T-cell (primary cell): ENCODE results near the gene AKT2. TPM values are rescaled to one million over a fixed set of nuclear protein-coding genes. Genes with fewer than 3 reads are reported as not detected.

Experiments used
- ATAC-seq, 4 experiments: fragments of 200-7000 bp in 3 of 4; fragments of 150-1000 bp in 1 of 4; cut with Tn5 transposase; replicated peaks in 1 of 4; 1 replicate in 3 of 4; 2 replicates in 1 of 4; pipeline ENCODE4 v1.10.0; 2021; ENCODE audit warnings: moderate library complexity in 3 of 4, mild to moderate bottlenecking in 2 of 4, moderate number of reproducible peaks in 1 of 4
- CTCF ChIA-PET, 2 donors: fragments of 300-600 bp; sonication (Branson Sonifier 250); formaldehyde crosslinking; loops; one replicate each; lab custom pipeline; 2022; ENCODE audit warnings: antibody characterized with exemption in 2 of 2; lab: Charles Lee
- POLR2A ChIA-PET, 2 donors: fragments of 300-600 bp; sonication (Branson Sonifier 250); formaldehyde crosslinking; loops; one replicate each; lab custom pipeline; 2022; ENCODE audit warnings: antibody characterized with exemption in 2 of 2; lab: Charles Lee
- DNase-seq, 35 experiments: peaks; one replicate each; pipeline versions ENCODE4 v3.0.0 to v3.0.0-alpha.2; 2013 to 2023
- H3K27ac ChIP-seq: one replicate; pipeline ENCODE4 v1.5.1; 2013; ENCODE audit warnings: low read length
- H3K27me3 ChIP-seq, 2 experiments: replicated peaks in 1 of 2; 1 replicate in 1 of 2; 2 replicates in 1 of 2; pipeline versions ENCODE4 v1.6.1 to v1.7.0; 2013; ENCODE audit warnings: low read length in 1 of 2, mixed read lengths in 1 of 2; ENCODE audit not compliant: control insufficient read depth in 2 of 2, insufficient read depth in 2 of 2; ENCODE audit errors: extremely low read depth in 1 of 2
- H3K36me3 ChIP-seq, 2 donors: 1 replicate in 1 of 2; 2 replicates in 1 of 2; pipeline versions ENCODE4 v1.6.1 to v1.7.0; 2013; ENCODE audit warnings: low read length in 1 of 2; ENCODE audit not compliant: control insufficient read depth in 2 of 2, insufficient read depth in 1 of 2; ENCODE audit errors: extremely low read depth in 1 of 2
- H3K4me1 ChIP-seq, 2 experiments: 1 replicate in 1 of 2; 2 replicates in 1 of 2; pipeline versions ENCODE4 v1.6.1 to v1.7.0; 2013; ENCODE audit warnings: low read length in 2 of 2, mixed read lengths in 1 of 2; ENCODE audit not compliant: insufficient read depth in 2 of 2, control insufficient read depth in 1 of 2; ENCODE audit errors: extremely low read depth in 1 of 2
- H3K4me3 ChIP-seq, 2 donors: 1 replicate in 1 of 2; 2 replicates in 1 of 2; pipeline versions ENCODE4 v1.5.1 to v1.7.0; 2013; ENCODE audit warnings: mild to moderate bottlenecking in 2 of 2, low read length in 1 of 2, moderate library complexity in 1 of 2; ENCODE audit not compliant: control insufficient read depth in 1 of 2; ENCODE audit errors: extremely low read depth in 1 of 2
- H3K9me3 ChIP-seq: 2 replicates; pipeline ENCODE4 v1.7.0; 2013
- H3K27ac Mint-ChIP-seq, 2 donors: one replicate each; pipeline ENCODE4 v1.8.0; 2020 to 2021; ENCODE audit warnings: mild to moderate bottlenecking in 2 of 2, mixed read lengths in 2 of 2
- H3K27me3 Mint-ChIP-seq, 2 donors: one replicate each; pipeline ENCODE4 v1.8.0; 2021 to 2022; ENCODE audit warnings: mixed read lengths in 2 of 2
- H3K36me3 Mint-ChIP-seq: one replicate; pipeline ENCODE4 v1.8.0; 2021; ENCODE audit warnings: mixed read lengths
- H3K4me1 Mint-ChIP-seq, 3 donors: one replicate each; pipeline ENCODE4 v1.8.0; 2020 to 2022; ENCODE audit warnings: mixed read lengths in 3 of 3, mild to moderate bottlenecking in 1 of 3
- H3K4me3 Mint-ChIP-seq, 3 donors: one replicate each; pipeline ENCODE4 v1.8.0; 2020 to 2022; ENCODE audit warnings: mild to moderate bottlenecking in 3 of 3, mixed read lengths in 3 of 3, moderate library complexity in 3 of 3
- H3K9me3 Mint-ChIP-seq, 3 donors: one replicate each; pipeline ENCODE4 v1.8.0; 2020 to 2022; ENCODE audit warnings: mixed read lengths in 3 of 3
- WGBS: methylation state at CpG from one replicate; pipeline ENCODE4 v1.1.5; 2013; ENCODE audit warnings: missing lambda C conversion rate; ENCODE audit not compliant: insufficient coverage; 5-methylcytosine and 5-hydroxymethylcytosine counted together
- total RNA-seq, 35 experiments: library from RNA in 6 of 35; stranded (reverse) in 6 of 35; fragments of 120-200 nt in 1 of 35; gene quantifications; one replicate each; pipeline versions ENCODE4 v1.2.1 to v1.2.4 and lab custom pipeline; 2013 to 2026

Gene AKT2
- total RNA-seq, 5 donors from 2014 or later (not counting 1 experiment from before 2014, with no cell fraction given), result 169 to 218 (median 172) TPM

DNA sequence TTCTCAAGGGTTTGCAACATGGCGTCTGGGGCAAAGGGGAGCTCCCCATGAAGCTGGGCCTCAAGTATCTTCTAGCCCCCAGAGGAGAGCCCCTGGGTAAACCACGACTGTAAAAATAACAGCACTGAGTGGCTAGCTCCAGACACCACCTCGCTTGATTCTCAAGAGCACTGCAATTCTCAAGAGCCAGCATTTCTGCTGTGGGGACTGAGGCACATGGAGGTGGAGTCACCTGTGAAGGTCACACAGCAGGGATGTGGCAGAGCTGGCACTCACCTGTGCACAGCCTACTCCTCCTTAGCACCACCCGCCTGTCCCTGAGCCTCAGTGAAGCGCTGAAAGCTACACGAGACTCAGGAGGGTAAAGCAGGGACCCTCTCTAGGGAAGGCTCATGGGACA lies 38.0 kb downstream of the AKT2 start:
- WGBS, result 100% methylated on average over 6 of the region's 6 CpGs
- POLR2A ChIA-PET, result no interaction called here
- H3K36me3 Mint-ChIP-seq, result peaks cover 20% of the 10 kb centered on the region
- no peak overlapping the region for H3K27ac Mint-ChIP-seq
- H3K9me3 Mint-ChIP-seq, result no peaks in the 10 kb centered on the region
- DNase-seq, result no peak
- Histone ChIP-seq H3K27ac (no peak overlapping the region), H3K36me3 (peaks cover 13 to 33% of the 10 kb centered on the region in 2 donors), H3K9me3 (no peaks in the 10 kb centered on the region), H3K4me1 (peaks cover 0 to 10% of the 10 kb centered on the region in 2 experiments), H3K4me3 (no peak overlapping the region), H3K27me3 (no peaks in the 10 kb centered on the region)
- H3K4me3 Mint-ChIP-seq, result no peak overlapping the region
- ATAC-seq, result peak in 1 of 4 experiments; percentile 18
- no peaks in the 10 kb centered on the region for H3K27me3 Mint-ChIP-seq
- CTCF ChIA-PET, result no interaction called here
- H3K4me1 Mint-ChIP-seq, result peaks cover 15 to 24% (median 16%) of the 10 kb centered on the region in 3 donors

DNA sequence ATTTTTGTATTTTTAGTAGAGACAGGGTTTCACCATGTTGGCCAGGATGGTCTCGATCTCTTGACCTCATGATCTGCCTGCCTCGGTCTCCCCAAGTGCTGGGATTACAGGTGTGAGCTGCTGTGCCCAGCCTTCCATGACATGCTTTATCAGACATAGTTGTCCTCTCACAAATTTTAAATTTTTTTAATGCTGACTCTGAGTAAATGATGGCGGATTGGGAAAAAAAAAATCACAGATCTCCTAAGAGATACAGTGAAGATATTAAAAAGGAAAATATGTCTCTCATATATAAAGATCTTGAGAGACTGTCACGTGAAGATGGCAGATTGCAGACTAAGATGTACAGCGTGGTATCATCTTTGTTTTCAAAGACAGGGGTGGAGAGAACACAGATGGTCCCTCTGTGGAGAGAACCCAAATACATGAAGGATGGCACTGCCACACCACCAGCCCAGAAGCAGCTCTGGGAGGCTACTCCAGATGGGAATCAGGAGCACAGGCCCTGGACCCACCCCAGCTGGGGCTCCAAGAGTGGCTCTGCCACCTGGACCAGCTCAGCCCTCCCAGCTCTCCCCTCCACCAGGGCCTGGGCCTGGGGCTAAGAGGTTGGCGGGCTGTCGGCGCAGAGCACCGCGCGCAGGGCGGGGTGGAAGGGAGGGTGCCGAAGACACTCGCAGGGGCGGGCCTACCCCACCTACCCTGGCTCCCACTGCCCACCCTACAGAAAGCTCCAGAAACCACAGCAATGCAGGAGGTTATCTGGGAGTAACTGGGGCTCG lies 38.7 kb downstream of the AKT2 start:
- peak in 1 of 4 experiments; percentile 28 for ATAC-seq
- H3K36me3 ChIP-seq, result peaks cover 15 to 38% of the 10 kb centered on the region in 2 donors
- no peak overlapping the region for H3K27ac ChIP-seq
- Mint-ChIP-seq H3K36me3 (peaks cover 16% of the 10 kb centered on the region), H3K27ac (no peak overlapping the region), H3K4me1 (peaks cover 12 to 24% (median 13%) of the 10 kb centered on the region in 3 donors), H3K9me3 (no peaks in the 10 kb centered on the region), H3K27me3 (no peaks in the 10 kb centered on the region), H3K4me3 (no peak overlapping the region)
- no peaks in the 10 kb centered on the region for H3K27me3 ChIP-seq
- no peak overlapping the region for H3K4me3 ChIP-seq
- no peak for DNase-seq
- peaks cover 0 to 10% of the 10 kb centered on the region in 2 experiments for H3K4me1 ChIP-seq
- CTCF ChIA-PET, result interaction anchor here in 1 of 2 donors (0.6 kb wide), 1 partner anchor 1999 kb away, joined by 16 read pairs; no protein-coding TSS in a partner anchor
- POLR2A ChIA-PET, result no interaction called here
- H3K9me3 ChIP-seq, result no peaks in the 10 kb centered on the region
- WGBS, result 100% methylated on average over 2 of the region's 16 CpGs

DNA sequence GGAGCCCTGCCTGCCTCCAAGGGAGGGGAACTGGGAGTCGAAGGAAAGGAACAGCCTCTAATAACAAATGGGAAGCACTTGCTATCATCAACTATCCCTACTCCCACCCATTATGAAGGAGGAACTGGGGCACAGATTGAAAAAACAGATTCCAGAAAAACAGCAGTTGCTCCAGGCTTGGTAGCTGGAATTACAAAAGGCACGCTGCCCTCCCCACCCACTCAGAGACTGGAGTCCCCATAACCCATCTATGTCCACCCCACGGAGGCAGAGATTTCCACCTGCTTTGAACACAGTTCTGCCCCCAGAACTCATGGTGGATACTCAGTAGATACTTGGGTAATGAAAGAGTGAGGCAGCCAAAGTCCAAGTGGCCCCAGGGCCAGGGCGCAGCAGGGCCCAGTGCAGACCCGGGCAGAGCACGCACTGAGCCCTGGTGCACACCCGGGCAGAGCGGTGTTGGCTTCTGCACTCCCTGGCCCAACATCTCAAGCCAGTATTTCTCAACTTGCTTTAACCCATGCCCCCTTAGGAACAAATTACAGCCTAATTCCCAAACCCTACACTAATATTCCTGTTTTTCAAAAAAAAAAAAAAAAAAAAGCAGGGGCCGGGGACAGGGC lies 39.5 kb downstream of the AKT2 start:
- WGBS, result 100% methylated on average over 2 of the region's 9 CpGs
- POLR2A ChIA-PET, result no interaction called here
- H3K4me1 ChIP-seq, result peaks cover 0 to 10% of the 10 kb centered on the region in 2 experiments
- H3K9me3 Mint-ChIP-seq, result no peaks in the 10 kb centered on the region
- H3K27ac Mint-ChIP-seq, result no peak overlapping the region
- DNase-seq (no peak), ATAC-seq (no peak)
- H3K36me3 ChIP-seq, result peaks cover 22 to 44% of the 10 kb centered on the region in 2 donors
- no peaks in the 10 kb centered on the region for H3K27me3 ChIP-seq
- H3K4me1 Mint-ChIP-seq, result peaks cover 10 to 24% (median 12%) of the 10 kb centered on the region in 3 donors
- H3K4me3 ChIP-seq, result no peak overlapping the region
- H3K4me3 Mint-ChIP-seq, result no peak overlapping the region
- no peaks in the 10 kb centered on the region for H3K9me3 ChIP-seq
- CTCF ChIA-PET, result no interaction called here
- H3K27ac ChIP-seq, result no peak overlapping the region
- H3K36me3 Mint-ChIP-seq, result peaks cover 20% of the 10 kb centered on the region
- no peaks in the 10 kb centered on the region for H3K27me3 Mint-ChIP-seq

GRCh38 chr19:40244579-40245317 lies 40.4 kb downstream of the AKT2 start:
- Histone ChIP-seq H3K36me3 (peaks cover 24 to 49% of the 10 kb centered on the region in 2 donors), H3K9me3 (no peaks in the 10 kb centered on the region), H3K27me3 (no peaks in the 10 kb centered on the region), H3K4me1 (peaks cover 0 to 7% of the 10 kb centered on the region in 2 experiments), H3K4me3 (no peak overlapping the region), H3K27ac (no peak overlapping the region)
- Mint-ChIP-seq H3K9me3 (no peaks in the 10 kb centered on the region), H3K4me1 (peaks cover 7 to 19% (median 10%) of the 10 kb centered on the region in 3 donors), H3K36me3 (peaks cover 20% of the 10 kb centered on the region), H3K27me3 (no peaks in the 10 kb centered on the region), H3K27ac (no peak overlapping the region), H3K4me3 (no peak overlapping the region)
- ChIA-PET CTCF (no interaction called here), POLR2A (no interaction called here)
- no peak for ATAC-seq
- DNase-seq, result no peak
- WGBS, result 94% methylated on average over 10 of the region's 12 CpGs

- Mint-ChIP-seq H3K4me3 (no peak overlapping the region), H3K36me3 (peaks cover 26% of the 10 kb centered on the region), H3K4me1 (peaks cover 5 to 13% (median 6%) of the 10 kb centered on the region in 3 donors), H3K27me3 (no peaks in the 10 kb centered on the region), H3K9me3 (no peaks in the 10 kb centered on the region), H3K27ac (no peak overlapping the region)
- Histone ChIP-seq H3K4me3 (no peak overlapping the region), H3K4me1 (peaks cover 0 to 6% of the 10 kb centered on the region in 2 experiments), H3K9me3 (no peaks in the 10 kb centered on the region), H3K27me3 (no peaks in the 10 kb centered on the region), H3K36me3 (peaks cover 24 to 55% of the 10 kb centered on the region in 2 donors), H3K27ac (no peak overlapping the region)
- CTCF ChIA-PET, result no interaction called here
- WGBS, result 100% methylated on average over 1 of the region's 2 CpGs
- no peak for ATAC-seq
- no peak for DNase-seq
- POLR2A ChIA-PET, result no interaction called here
Observed at GRCh38 chr19:40243181-40243580, 42.0 kb downstream of the AKT2 start.

GRCh38 chr19:40242480-40242879 lies 42.7 kb downstream of the AKT2 start:
- WGBS, result 96% methylated on average over 11 of the region's 12 CpGs
- H3K4me3 ChIP-seq, result no peak overlapping the region
- H3K27me3 ChIP-seq, result no peaks in the 10 kb centered on the region
- no peaks in the 10 kb centered on the region for H3K9me3 ChIP-seq
- POLR2A ChIA-PET, result no interaction called here
- peaks cover 3 to 9% (median 6%) of the 10 kb centered on the region in 3 donors for H3K4me1 Mint-ChIP-seq
- DNase-seq (no peak), ATAC-seq (no peak)
- no peak overlapping the region for H3K27ac Mint-ChIP-seq
- peaks cover 20 to 56% of the 10 kb centered on the region in 2 donors for H3K36me3 ChIP-seq
- CTCF ChIA-PET, result no interaction called here
- no peaks in the 10 kb centered on the region for H3K9me3 Mint-ChIP-seq
- no peak overlapping the region for H3K4me3 Mint-ChIP-seq
- H3K27me3 Mint-ChIP-seq, result no peaks in the 10 kb centered on the region
- H3K27ac ChIP-seq, result no peak overlapping the region
- peaks cover 0 to 2% of the 10 kb centered on the region in 2 experiments for H3K4me1 ChIP-seq
- peaks cover 32% of the 10 kb centered on the region for H3K36me3 Mint-ChIP-seq
